Activated CD4-positive, alpha-beta T cell treated with anti-CD3 and anti-CD28 coated beads for 24 hours (primary cell): Measurements from ENCODE around the gene SMIM31.

Source experiments
- DNase-seq, 2 donors: peaks; one replicate each; pipeline ENCODE4 v3.0.0-alpha.2; 2020; ENCODE audit warnings: low read depth in 2 of 2

Gene SMIM31

DNA sequence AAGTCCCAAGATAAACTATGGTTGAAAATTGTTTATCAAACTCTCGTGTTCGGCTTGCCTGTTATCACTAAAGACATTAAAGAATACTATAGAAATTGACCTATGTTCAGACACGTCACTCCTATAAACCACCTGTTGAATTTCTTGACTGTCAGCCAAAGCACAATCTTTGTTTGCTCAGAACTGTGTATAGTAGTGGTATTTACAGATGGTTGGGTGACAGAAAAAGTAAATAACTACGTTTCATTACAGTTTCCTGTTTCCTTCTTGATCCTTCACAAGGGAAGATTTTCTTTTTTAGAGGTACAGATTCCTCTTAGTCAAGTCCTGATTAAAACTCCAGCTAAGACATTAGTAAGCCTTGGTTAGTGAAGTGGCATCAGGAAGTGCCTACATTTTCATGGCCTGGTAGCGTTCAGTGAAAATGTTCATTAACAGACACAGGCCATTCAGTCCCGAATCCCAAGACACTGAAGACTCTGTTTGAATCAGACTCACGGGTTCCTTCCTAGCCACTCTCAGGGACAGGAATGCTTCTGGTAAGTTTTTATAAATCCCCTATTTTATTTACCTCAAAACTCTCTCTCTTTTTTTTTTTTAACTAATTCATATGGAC lies at the start of gene SMIM31:
Gene SMIM31 (plus strand): TSS at position 259 of the 616 bp plus-strand sequence. CDS start 16,313 bp downstream, outside the sequence.
- DNase-seq, result no peak

- DNase-seq, result no peak
Measured at GRCh38 chr4:164706675-164707074, 47.3 kb upstream of the SMIM31 start.

DNA sequence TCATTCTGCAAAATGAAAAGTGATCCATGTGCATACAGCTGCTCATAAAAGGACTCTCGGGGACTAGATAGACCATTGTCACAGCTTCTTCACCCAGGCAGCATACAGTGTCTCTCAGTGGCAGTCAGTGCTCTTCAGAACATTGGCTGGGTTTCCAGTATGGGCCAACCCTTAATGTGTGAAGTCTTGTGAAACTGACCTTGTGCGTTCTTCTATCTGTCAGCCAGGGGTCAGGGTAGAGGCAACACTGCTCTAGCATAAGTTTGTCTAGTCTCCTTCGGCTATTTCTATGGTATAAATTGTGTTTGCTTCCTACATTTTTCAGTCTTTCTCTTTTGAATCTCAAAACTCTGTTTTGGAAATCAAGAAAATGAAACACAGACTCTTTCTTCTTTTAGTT lies 37.0 kb upstream of the SMIM31 start:
- no peak for DNase-seq

DNA sequence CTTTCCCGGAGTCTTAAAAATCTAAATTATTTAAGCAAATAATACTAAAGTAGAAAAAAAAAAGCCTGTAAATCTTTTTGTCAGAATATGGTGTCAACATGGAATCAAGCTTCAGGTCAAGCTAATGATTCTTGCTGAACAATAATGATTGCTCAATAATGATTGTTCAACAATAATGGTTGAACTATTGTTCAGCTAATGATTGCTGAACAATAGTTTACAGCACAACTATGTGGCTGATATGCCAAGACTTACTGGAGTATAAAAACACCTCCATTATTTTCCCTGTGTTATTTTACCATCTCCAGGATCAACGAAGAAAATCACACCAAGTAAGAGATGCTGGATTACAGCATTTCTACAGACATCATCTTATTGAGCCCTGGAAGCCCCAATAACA lies 35.1 kb upstream of the SMIM31 start:
- DNase-seq, result no peak

DNA sequence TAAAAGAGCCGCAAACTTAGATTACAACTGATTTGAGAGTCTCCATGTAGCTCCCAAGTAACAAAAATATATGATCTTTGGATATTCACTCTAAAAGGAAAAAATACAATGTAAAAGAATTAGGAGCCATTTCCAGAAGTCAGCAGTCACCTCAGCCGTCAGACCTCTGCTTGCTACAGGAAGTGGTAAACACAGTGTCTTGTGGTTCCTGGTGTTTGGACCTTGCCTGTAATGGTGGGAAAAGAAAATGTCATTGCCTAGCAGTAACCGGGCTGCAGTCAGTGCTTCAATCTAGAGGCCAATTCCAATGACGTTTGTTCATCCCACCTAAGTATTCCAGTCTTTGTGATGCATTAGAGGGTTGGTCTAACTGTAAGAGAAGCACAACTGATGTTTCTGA lies 28.9 kb upstream of the SMIM31 start:
- DNase-seq, result no peak

GRCh38 chr4:164730705-164731393 lies 23.1 kb upstream of the SMIM31 start:
- DNase-seq, result no peak

GRCh38 chr4:164731827-164732474 lies 22.0 kb upstream of the SMIM31 start:
- peak; percentile 26 to 30 for DNase-seq

- no peak for DNase-seq
Measured at GRCh38 chr4:164734484-164734883, 19.4 kb upstream of the SMIM31 start.

GRCh38 chr4:164748375-164748774 lies 5.6 kb upstream of the SMIM31 start:
- DNase-seq, result no peak

- no peak for DNase-seq
Measured at GRCh38 chr4:164755432-164755831, 1.5 kb downstream of the SMIM31 start.

GRCh38 chr4:164756686-164757085 lies 2.8 kb downstream of the SMIM31 start:
- no peak for DNase-seq

DNA sequence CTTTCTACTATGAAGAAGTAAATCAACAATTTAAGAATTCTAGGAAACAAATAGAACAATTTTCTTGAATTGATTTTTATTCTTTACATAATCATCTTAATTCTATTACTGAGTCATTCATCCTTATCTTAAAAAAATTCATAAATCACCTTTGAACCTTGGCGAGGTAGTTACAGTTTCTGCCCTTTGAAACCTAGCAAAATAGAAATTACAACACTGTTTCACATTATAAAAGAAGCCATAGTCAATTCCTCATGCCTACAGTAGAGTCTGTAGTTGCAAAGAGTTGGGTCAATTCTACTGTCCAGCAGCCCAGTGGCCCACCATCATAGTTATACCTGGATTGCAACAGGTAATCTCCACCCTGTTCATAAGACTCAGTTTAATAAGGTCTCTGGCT lies 7.3 kb downstream of the SMIM31 start:
- no peak for DNase-seq

GRCh38 chr4:164761746-164762275 lies 7.9 kb downstream of the SMIM31 start:
- no peak for DNase-seq

DNA sequence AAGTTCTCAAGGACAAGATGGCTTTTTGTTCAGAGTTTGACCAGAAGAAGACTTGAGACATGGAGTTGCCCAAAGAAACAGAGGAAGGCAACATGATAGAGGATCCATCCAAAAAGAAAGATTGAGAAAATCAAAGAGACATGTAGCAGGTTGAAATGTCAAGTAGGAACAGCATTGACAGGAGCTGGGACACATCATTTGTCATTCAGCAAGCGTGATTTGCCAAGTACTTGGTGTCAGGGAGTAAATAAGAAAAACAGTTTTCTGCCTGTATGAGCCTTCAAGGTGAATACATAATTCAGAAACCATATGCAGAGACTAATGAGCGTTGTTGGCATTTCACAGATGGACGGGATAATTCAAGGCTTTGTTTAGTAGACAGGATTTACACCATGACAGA lies 11.2 kb downstream of the SMIM31 start:
- DNase-seq, result no peak

- DNase-seq, result no peak
Measured at GRCh38 chr4:164765833-164766232, 11.9 kb downstream of the SMIM31 start.

- DNase-seq, result no peak
Measured at GRCh38 chr4:164768516-164768915, 14.6 kb downstream of the SMIM31 start.

GRCh38 chr4:164770010-164770724 lies 16.2 kb downstream of the SMIM31 start:
- no peak for DNase-seq

GRCh38 chr4:164771088-164771487 lies 17.2 kb downstream of the SMIM31 start:
- DNase-seq, result no peak

DNA sequence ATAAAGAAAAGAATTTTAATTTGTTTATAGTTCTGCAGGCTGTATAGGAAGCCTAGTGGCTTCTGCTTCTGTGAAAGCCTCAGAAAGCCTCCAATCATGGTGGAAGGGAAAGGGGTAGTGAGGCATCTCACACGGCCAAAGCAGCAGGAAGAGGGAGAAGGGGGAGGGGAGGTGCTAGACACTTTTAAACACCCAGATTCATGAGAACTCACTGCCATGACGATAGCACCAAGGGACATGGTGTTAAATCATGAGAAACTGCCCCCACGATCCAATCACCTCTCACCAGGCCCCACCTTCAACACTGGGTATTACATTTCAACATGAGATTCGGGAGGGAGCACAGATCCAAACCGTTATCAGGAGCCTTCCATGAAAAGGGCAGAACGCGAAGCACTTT lies 18.1 kb downstream of the SMIM31 start:
- DNase-seq, result no peak

GRCh38 chr4:164779080-164779479 lies 25.1 kb downstream of the SMIM31 start:
- DNase-seq, result no peak

DNA sequence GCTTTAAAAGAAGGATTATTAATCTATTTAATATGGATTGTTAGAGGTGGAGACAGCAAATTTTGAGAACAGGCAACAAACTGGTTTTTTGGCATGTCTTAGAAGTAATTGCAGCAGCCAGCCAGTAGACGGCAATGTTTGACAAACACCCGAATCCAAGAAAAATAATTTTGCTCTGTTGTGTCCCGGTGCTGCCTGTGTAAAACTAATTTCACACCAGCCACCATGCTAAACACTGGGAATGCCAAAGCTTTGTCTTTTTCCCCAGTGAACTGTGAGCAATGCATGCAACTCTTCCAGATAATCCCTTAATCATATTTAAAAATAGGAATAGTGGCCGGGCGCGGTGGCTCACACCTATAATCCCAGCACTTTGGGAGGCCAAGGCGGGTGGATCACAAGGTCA lies 25.9 kb downstream of the SMIM31 start:
- DNase-seq, result no peak

- DNase-seq, result no peak
Measured at GRCh38 chr4:164780839-164781238, 26.9 kb downstream of the SMIM31 start.
